Loucy (cell line): Measurements from ENCODE around the gene PLEKHO2.

Experiments
- H2AFZ ChIP-seq: fragments of 200-600 bp; sonication (generic); 2 replicates; pipeline ENCODE4 v1.6.0; 2016; ENCODE audit warnings: antibody characterized with exemption, mild to moderate bottlenecking, low read length, moderate library complexity
- H3F3A ChIP-seq: fragments of 200-600 bp; 2 replicates; pipeline ENCODE4 v1.6.0; 2016; ENCODE audit warnings: antibody characterized with exemption, low read depth, mild to moderate bottlenecking
- H3K27me3 ChIP-seq: fragments of 200-600 bp; sonication (generic); 2 replicates; pipeline ENCODE4 v1.6.1; 2014; ENCODE audit warnings: low read length, mild to moderate bottlenecking; ENCODE audit not compliant: insufficient read depth, poor library complexity, severe bottlenecking
- H3K36me3 ChIP-seq: fragments of 200-600 bp; sonication (generic); 2 replicates; pipeline ENCODE4 v1.6.1; 2016; ENCODE audit warnings: low read length; ENCODE audit not compliant: insufficient read depth
- H3K4me1 ChIP-seq: fragments of 200-600 bp; sonication (generic); 2 replicates; pipeline ENCODE4 v1.5.1; 2014; ENCODE audit warnings: low read length, mild to moderate bottlenecking; ENCODE audit not compliant: insufficient read depth, poor library complexity, severe bottlenecking
- H3K4me2 ChIP-seq: fragments of 200-600 bp; sonication (generic); 2 replicates; pipeline ENCODE4 v1.6.0; 2014; ENCODE audit warnings: antibody characterized with exemption, low read length, low read depth, mild to moderate bottlenecking; ENCODE audit not compliant: poor library complexity, severe bottlenecking
- H3K4me3 ChIP-seq: fragments of 200-600 bp; sonication (generic); 2 replicates; pipeline ENCODE4 v1.5.1; 2014; ENCODE audit warnings: low read length, mild to moderate bottlenecking, mixed read lengths; ENCODE audit not compliant: poor library complexity, severe bottlenecking
- H3K79me2 ChIP-seq: fragments of 200-600 bp; sonication (generic); 2 replicates; pipeline ENCODE4 v1.6.1; 2014; ENCODE audit warnings: low read length; ENCODE audit not compliant: insufficient read depth
- H3K9ac ChIP-seq: fragments of 200-600 bp; sonication (generic); 2 replicates; pipeline ENCODE4 v1.6.0; 2014; ENCODE audit warnings: mild to moderate bottlenecking, low read depth, low read length, moderate library complexity; ENCODE audit not compliant: poor library complexity, severe bottlenecking
- H3K9me2 ChIP-seq: fragments of 200-600 bp; sonication (generic); replicated peaks from 2 replicates; pipeline ENCODE4 v1.6.1; 2016; ENCODE audit warnings: low read depth, low read length, mixed read lengths
- H3K9me3 ChIP-seq: fragments of 200-600 bp; sonication (generic); 2 replicates; pipeline ENCODE4 v1.6.1; 2014; ENCODE audit warnings: mild to moderate bottlenecking, antibody characterized with exemption, low read length, low read depth; ENCODE audit not compliant: insufficient read depth
- H4K20me1 ChIP-seq: fragments of 200-600 bp; sonication (generic); 2 replicates; pipeline ENCODE4 v1.6.0; 2014; ENCODE audit warnings: antibody characterized with exemption, low read length, mild to moderate bottlenecking; ENCODE audit not compliant: insufficient read depth, poor library complexity, severe bottlenecking
- EZH2phosphoT487 ChIP-seq: fragments of 200-600 bp; IDR thresholded peaks from 2 replicates; pipeline ENCODE4 v1.6.1; 2018; ENCODE audit warnings: antibody characterized with exemption, mild to moderate bottlenecking, moderate library complexity, borderline replicate concordance
- TF ChIP-seq, protein P1 (sequence below): fragments of 200-600 bp; sonication (generic); conservative IDR thresholded peaks from 2 replicates; pipeline ENCODE4 v1.5.1; 2014; ENCODE audit warnings: mild to moderate bottlenecking, antibody characterized with exemption, low read length

PLEKHO2 gene

DNA sequence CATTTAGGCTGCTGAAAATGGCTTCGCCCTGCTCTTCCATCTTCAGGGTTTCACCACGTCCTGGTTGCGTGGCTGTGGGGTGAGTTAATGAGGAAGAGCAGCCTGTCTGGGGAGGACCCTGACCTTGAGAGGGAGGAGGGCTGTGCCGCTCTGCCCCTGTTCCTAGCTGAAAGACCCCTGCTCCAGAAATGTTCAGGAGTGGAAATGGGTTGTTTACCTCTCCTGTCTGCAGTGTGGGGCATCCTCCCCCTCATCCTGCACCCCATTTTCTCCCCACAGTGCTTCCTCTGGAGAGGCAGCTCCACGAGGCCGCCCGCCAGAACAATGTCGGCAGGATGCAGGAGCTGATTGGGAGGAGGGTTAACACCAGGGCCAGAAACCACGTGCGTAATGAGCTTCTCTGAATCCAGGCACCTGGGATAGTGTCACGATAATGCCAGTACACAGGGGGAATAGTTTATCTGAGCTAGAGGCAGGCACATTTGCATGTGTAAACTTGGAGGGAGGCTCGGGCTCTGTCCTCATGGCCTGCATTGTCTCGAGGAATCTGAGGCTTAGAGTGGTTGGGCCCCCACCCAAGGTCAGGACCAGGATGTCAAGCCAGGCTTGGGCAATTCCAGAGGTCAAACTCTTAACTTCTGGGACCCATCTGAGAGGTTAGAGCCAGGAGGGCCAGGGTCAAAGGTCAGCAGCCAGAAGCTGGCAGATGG is 74.0 kb downstream of the PLEKHO2 start:
- TF ChIP-seq, protein P1, sequence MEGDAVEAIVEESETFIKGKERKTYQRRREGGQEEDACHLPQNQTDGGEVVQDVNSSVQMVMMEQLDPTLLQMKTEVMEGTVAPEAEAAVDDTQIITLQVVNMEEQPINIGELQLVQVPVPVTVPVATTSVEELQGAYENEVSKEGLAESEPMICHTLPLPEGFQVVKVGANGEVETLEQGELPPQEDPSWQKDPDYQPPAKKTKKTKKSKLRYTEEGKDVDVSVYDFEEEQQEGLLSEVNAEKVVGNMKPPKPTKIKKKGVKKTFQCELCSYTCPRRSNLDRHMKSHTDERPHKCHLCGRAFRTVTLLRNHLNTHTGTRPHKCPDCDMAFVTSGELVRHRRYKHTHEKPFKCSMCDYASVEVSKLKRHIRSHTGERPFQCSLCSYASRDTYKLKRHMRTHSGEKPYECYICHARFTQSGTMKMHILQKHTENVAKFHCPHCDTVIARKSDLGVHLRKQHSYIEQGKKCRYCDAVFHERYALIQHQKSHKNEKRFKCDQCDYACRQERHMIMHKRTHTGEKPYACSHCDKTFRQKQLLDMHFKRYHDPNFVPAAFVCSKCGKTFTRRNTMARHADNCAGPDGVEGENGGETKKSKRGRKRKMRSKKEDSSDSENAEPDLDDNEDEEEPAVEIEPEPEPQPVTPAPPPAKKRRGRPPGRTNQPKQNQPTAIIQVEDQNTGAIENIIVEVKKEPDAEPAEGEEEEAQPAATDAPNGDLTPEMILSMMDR: no peak
- no peak for TF ChIP-seq EZH2phosphoT487
- H2AFZ ChIP-seq: no peak overlapping the region
- H3K4me3 ChIP-seq: no peak overlapping the region
- no peaks in the 10 kb centered on the region for H4K20me1 ChIP-seq
- H3F3A ChIP-seq: no peaks in the 10 kb centered on the region
- H3K9ac ChIP-seq: no peak overlapping the region
- H3K27me3 ChIP-seq: no peaks in the 10 kb centered on the region
- no peak overlapping the region for H3K4me2 ChIP-seq
- no peaks in the 10 kb centered on the region for H3K79me2 ChIP-seq
- no peaks in the 10 kb centered on the region for H3K36me3 ChIP-seq
- no peaks in the 10 kb centered on the region for H3K9me2 ChIP-seq
- no peaks in the 10 kb centered on the region for H3K9me3 ChIP-seq
- peaks cover 18% of the 10 kb centered on the region for H3K4me1 ChIP-seq

DNA sequence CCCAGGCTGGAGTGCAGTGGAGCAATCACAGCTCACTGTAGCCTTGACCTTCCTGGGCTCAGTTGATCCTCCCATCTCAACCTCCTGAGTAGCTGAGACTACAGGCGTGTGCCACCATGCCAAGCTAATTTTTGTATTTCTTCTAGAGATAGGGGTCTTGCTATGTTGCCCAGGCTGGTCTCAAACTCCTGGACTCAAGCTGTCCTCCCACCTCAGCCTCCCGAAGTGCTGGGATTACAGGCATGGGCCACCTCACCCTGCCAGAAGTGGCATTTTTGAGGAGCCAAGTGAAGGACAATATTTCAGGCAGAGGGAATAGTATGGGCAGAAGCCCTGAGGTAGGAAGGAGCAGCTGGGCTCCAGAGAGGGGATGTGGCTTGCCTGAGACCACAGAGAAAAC is 74.7 kb downstream of the PLEKHO2 start:
- TF ChIP-seq EZH2phosphoT487: no peak
- TF ChIP-seq, protein P1: no peak
- H2AFZ ChIP-seq: no peak overlapping the region
- H3K27me3 ChIP-seq: no peaks in the 10 kb centered on the region
- no peaks in the 10 kb centered on the region for H4K20me1 ChIP-seq
- H3K36me3 ChIP-seq: no peaks in the 10 kb centered on the region
- no peaks in the 10 kb centered on the region for H3F3A ChIP-seq
- peak overlapping the region; percentile 32 for H3K4me2 ChIP-seq
- no peak overlapping the region for H3K4me3 ChIP-seq
- H3K4me1 ChIP-seq: peaks cover 18% of the 10 kb centered on the region
- no peaks in the 10 kb centered on the region for H3K9me2 ChIP-seq
- no peaks in the 10 kb centered on the region for H3K79me2 ChIP-seq
- no peak overlapping the region for H3K9ac ChIP-seq
- no peaks in the 10 kb centered on the region for H3K9me3 ChIP-seq

DNA sequence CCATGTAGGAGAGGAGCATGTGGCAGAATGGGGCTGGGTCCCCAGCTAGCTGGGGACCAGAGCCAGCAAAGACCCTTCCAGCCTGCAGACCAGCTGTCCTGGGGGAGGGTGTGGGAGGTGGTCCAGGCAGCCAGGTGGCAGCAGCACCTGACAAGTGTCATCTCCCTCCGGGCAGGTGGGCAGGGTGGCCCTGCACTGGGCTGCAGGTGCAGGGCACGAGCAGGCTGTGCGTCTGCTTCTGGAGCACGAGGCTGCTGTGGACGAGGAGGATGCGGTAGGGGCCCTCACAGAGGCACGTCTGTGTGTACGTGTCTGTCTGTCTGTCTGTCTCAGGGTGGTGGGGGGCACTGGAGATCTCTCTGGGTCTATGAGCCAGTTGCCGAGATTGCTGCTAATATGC is 75.5 kb downstream of the PLEKHO2 start:
- no peak overlapping the region for H3K4me2 ChIP-seq
- H3K27me3 ChIP-seq: no peaks in the 10 kb centered on the region

More for the DNA sequence above, 75.5 kb downstream of the PLEKHO2 start:
- no peaks in the 10 kb centered on the region for H3F3A ChIP-seq
- H3K9me2 ChIP-seq: no peaks in the 10 kb centered on the region
- H3K9ac ChIP-seq: no peak overlapping the region
- no peaks in the 10 kb centered on the region for H3K79me2 ChIP-seq
- H3K4me3 ChIP-seq: no peak overlapping the region
- H3K9me3 ChIP-seq: no peaks in the 10 kb centered on the region
- H2AFZ ChIP-seq: no peak overlapping the region
- no peaks in the 10 kb centered on the region for H3K36me3 ChIP-seq
- H4K20me1 ChIP-seq: no peaks in the 10 kb centered on the region
- TF ChIP-seq, protein P1: no peak
- no peak for TF ChIP-seq EZH2phosphoT487
- H3K4me1 ChIP-seq: peaks cover 18% of the 10 kb centered on the region
